ENCODE data around the gene TMUB2.
A peak's percentile ranks its signal among the peaks of the same experiment; 100 is the strongest.
"Not testable (repeated sequence)": the region's sequence is repeated elsewhere in the genome, so short reads cannot be mapped to it uniquely, and the experiment has no call there.

Gene TMUB2

GRCh38 chr17:44235583-44235936 is 48.8 kb downstream of the TMUB2 start:
- DNase-seq (ENCODE audit: low spot score): peak; percentile 85
- POLR2A ChIA-PET (ENCODE audit: low non-redundant PET): no interaction called here
- TF ChIP-seq CTCF (conservative IDR thresholded peaks at IDR 0.05; ENCODE audit: low read depth): no peak
- CTCF ChIA-PET: interaction anchor here (0.7 kb wide), 1 partner anchor 15 kb away, joined by 3 read pairs; no protein-coding TSS in a partner anchor
- H3K27ac ChIP-seq: peak overlapping the region; percentile 72

- ChIA-PET CTCF (interaction anchor here (0.5 to 0.6 kb wide), 2 partner anchors 57 to 233 kb away, joined by 3 read pairs; no protein-coding TSS in a partner anchor), POLR2A (ENCODE audit: low non-redundant PET) (no interaction called here)
- no peak for TF ChIP-seq CTCF (conservative IDR thresholded peaks at IDR 0.05; ENCODE audit: low read depth)
- no peak overlapping the region for H3K27ac ChIP-seq
- DNase-seq (ENCODE audit: low spot score): no peak
Observed at GRCh38 chr17:44236444-44236991, 49.7 kb downstream of the TMUB2 start.

- POLR2A ChIA-PET (ENCODE audit: low non-redundant PET); DNase-seq (ENCODE audit: low spot score); H3K27ac ChIP-seq; CTCF ChIA-PET: not testable (repeated sequence)
Observed at GRCh38 chr17:44237886-44238285, 51.1 kb downstream of the TMUB2 start.

- POLR2A ChIA-PET (ENCODE audit: low non-redundant PET): no interaction called here
- H3K27ac ChIP-seq: no peak overlapping the region
- no peak for DNase-seq (ENCODE audit: low spot score)
- no peak for TF ChIP-seq CTCF (conservative IDR thresholded peaks at IDR 0.05; ENCODE audit: low read depth)
- CTCF ChIA-PET: no interaction called here
Observed at GRCh38 chr17:44241106-44241624, 54.4 kb downstream of the TMUB2 start.
